A673 (cell line): ENCODE data around the gene CKAP4.

Experiments used
- CTCF ChIP-seq: fragments of 300-800, 200-600 bp; sonication (generic); conservative IDR thresholded peaks from 2 replicates; pipeline ENCODE4 v1.5.1; 2017; ENCODE audit warnings: low read depth, mild to moderate bottlenecking, antibody characterized with exemption, low read length, moderate library complexity, mixed read lengths
- EZH2 ChIP-seq: fragments of 200-600 bp; sonication (generic); IDR thresholded peaks from 2 replicates; pipeline ENCODE4 v1.6.1; 2017; ENCODE audit warnings: borderline replicate concordance, low read depth, mild to moderate bottlenecking, mixed read lengths, antibody characterized with exemption, low read length; ENCODE audit not compliant: poor library complexity, severe bottlenecking

- TF ChIP-seq CTCF: no peak
- no peak for TF ChIP-seq EZH2
These were observed 26.8 kb upstream of the CKAP4 start for GRCh38 chr12:106274575-106275121.
